Epithelial cell of esophagus (primary cell): ENCODE measurements around the gene SPATA9.
"Not testable (repeated sequence)": the region's sequence is repeated elsewhere in the genome, so short reads cannot be mapped to it uniquely, and the experiment has no call there.

Experiments
- DNase-seq: peaks from one replicate; pipeline ENCODE4 v3.0.0; 2010; ENCODE audit warnings: low read depth
- H3K4me3 ChIP-seq: 2 replicates; pipeline ENCODE4 v1.5.1; 2011; ENCODE audit warnings: mild to moderate bottlenecking, low read length, control low read depth
- CTCF ChIP-seq: IDR thresholded peaks from 2 replicates; pipeline ENCODE4 v1.5.1; 2011; ENCODE audit warnings: low read depth, mild to moderate bottlenecking, low read length, control low read depth, inconsistent platforms; ENCODE audit not compliant: insufficient read depth; ENCODE audit errors: missing control alignments

SPATA9 gene

GRCh38 chr5:95638632-95639031 is 44.2 kb downstream of the SPATA9 start:
- no peak for DNase-seq

GRCh38 chr5:95634081-95634480 is 48.7 kb downstream of the SPATA9 start:
- no peak for TF ChIP-seq CTCF
- DNase-seq: no peak
- no peak overlapping the region for H3K4me3 ChIP-seq

More at GRCh38 chr5:95638632-95639031, 44.2 kb downstream of the SPATA9 start:
- no peak overlapping the region for H3K4me3 ChIP-seq
- no peak for TF ChIP-seq CTCF

- no peak for TF ChIP-seq CTCF
- DNase-seq: no peak
Measured at GRCh38 chr5:95633671-95634070, 49.1 kb downstream of the SPATA9 start.

GRCh38 chr5:95632942-95633341 is 49.8 kb downstream of the SPATA9 start:
- not testable (repeated sequence) for DNase-seq, H3K4me3 ChIP-seq

More at GRCh38 chr5:95633671-95634070, 49.1 kb downstream of the SPATA9 start:
- no peak overlapping the region for H3K4me3 ChIP-seq

- no peak overlapping the region for H3K4me3 ChIP-seq
- no peak for TF ChIP-seq CTCF
- peak; percentile 54 for DNase-seq
Measured at GRCh38 chr5:95631991-95632675, 50.7 kb downstream of the SPATA9 start.

GRCh38 chr5:95631255-95631958 is 51.4 kb downstream of the SPATA9 start:
- no peak overlapping the region for H3K4me3 ChIP-seq
- TF ChIP-seq CTCF: no peak
- DNase-seq: peak; percentile 65

GRCh38 chr5:95630394-95630917 is 52.3 kb downstream of the SPATA9 start:
- no peak for TF ChIP-seq CTCF
- no peak overlapping the region for H3K4me3 ChIP-seq
- DNase-seq: no peak
